Ishikawa (cell line): ENCODE data around the gene MRPS12.

Experiments used
- CEBPB ChIP-seq: IDR thresholded peaks from 2 replicates; pipeline ENCODE4 v1.6.1; 2012
- CREB1 ChIP-seq: IDR thresholded peaks from 2 replicates; pipeline ENCODE4 v1.6.1; 2012; ENCODE audit warnings: low read depth
- EGR1 ChIP-seq: IDR thresholded peaks from 2 replicates; pipeline ENCODE4 v1.6.1; 2012
- EP300 ChIP-seq: IDR thresholded peaks from 2 replicates; pipeline ENCODE4 v1.6.1; 2012; ENCODE audit warnings: borderline replicate concordance
- FOXM1 ChIP-seq: IDR thresholded peaks from 2 replicates; pipeline ENCODE4 v1.6.1; 2012; ENCODE audit warnings: low read depth, borderline replicate concordance
- NFIC ChIP-seq: IDR thresholded peaks from 2 replicates; pipeline ENCODE4 v1.6.1; 2012
- RAD21 ChIP-seq: IDR thresholded peaks from 2 replicates; pipeline ENCODE4 v1.6.1; 2012; ENCODE audit warnings: low read depth
- TAF1 ChIP-seq: IDR thresholded peaks from 2 replicates; pipeline ENCODE4 v1.6.1; 2012; ENCODE audit warnings: low read depth, mild to moderate bottlenecking
- TCF12 ChIP-seq: IDR thresholded peaks from 2 replicates; pipeline ENCODE4 v1.6.1; 2012; ENCODE audit warnings: low read depth
- YY1 ChIP-seq: IDR thresholded peaks from 2 replicates; pipeline ENCODE4 v1.6.1; 2012; ENCODE audit warnings: low read depth
- ZBTB7A ChIP-seq: IDR thresholded peaks from 2 replicates; pipeline ENCODE4 v1.6.1; 2012; ENCODE audit warnings: low read depth
- TF ChIP-seq, protein P1 (sequence below): IDR thresholded peaks from 2 replicates; pipeline ENCODE4 v1.6.1; 2012; ENCODE audit warnings: low read depth, mild to moderate bottlenecking
- TF ChIP-seq, protein P2 (sequence below): IDR thresholded peaks from 2 replicates; pipeline ENCODE4 v1.6.1; 2012
- TF ChIP-seq, protein P3 (sequence below): IDR thresholded peaks from 2 replicates; pipeline ENCODE4 v1.6.1; 2012

DNA sequence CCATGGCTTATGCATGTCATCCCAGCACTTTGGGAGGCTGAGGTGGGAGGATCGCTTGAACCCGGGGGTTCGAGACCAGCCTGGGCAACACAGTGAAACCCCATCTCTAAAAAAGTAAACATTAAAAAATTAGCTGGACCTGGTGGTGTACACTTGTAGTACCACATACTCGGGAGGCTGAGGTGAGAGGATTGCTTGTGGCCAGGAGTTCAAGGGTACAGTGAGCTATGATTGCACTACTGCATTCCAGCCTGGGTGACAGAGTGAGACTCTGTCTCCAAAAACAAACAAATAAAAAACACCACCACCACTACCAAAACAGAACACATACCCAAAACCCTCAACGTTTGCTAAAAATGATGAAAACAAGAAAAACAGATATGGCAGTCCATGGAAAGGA is 28.9 kb downstream of the MRPS12 start:
- no peak for TF ChIP-seq FOXM1
- no peak for TF ChIP-seq EGR1
- no peak for TF ChIP-seq NFIC
- no peak for TF ChIP-seq EP300
- no peak for TF ChIP-seq TCF12
- TF ChIP-seq TAF1, result no peak
- TF ChIP-seq, protein P1, sequence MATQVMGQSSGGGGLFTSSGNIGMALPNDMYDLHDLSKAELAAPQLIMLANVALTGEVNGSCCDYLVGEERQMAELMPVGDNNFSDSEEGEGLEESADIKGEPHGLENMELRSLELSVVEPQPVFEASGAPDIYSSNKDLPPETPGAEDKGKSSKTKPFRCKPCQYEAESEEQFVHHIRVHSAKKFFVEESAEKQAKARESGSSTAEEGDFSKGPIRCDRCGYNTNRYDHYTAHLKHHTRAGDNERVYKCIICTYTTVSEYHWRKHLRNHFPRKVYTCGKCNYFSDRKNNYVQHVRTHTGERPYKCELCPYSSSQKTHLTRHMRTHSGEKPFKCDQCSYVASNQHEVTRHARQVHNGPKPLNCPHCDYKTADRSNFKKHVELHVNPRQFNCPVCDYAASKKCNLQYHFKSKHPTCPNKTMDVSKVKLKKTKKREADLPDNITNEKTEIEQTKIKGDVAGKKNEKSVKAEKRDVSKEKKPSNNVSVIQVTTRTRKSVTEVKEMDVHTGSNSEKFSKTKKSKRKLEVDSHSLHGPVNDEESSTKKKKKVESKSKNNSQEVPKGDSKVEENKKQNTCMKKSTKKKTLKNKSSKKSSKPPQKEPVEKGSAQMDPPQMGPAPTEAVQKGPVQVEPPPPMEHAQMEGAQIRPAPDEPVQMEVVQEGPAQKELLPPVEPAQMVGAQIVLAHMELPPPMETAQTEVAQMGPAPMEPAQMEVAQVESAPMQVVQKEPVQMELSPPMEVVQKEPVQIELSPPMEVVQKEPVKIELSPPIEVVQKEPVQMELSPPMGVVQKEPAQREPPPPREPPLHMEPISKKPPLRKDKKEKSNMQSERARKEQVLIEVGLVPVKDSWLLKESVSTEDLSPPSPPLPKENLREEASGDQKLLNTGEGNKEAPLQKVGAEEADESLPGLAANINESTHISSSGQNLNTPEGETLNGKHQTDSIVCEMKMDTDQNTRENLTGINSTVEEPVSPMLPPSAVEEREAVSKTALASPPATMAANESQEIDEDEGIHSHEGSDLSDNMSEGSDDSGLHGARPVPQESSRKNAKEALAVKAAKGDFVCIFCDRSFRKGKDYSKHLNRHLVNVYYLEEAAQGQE, result no peak
- TF ChIP-seq YY1, result no peak
- TF ChIP-seq RAD21, result no peak
- TF ChIP-seq, protein P2, sequence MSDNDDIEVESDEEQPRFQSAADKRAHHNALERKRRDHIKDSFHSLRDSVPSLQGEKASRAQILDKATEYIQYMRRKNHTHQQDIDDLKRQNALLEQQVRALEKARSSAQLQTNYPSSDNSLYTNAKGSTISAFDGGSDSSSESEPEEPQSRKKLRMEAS, result no peak
- no peak for TF ChIP-seq CEBPB
- TF ChIP-seq, protein P3, sequence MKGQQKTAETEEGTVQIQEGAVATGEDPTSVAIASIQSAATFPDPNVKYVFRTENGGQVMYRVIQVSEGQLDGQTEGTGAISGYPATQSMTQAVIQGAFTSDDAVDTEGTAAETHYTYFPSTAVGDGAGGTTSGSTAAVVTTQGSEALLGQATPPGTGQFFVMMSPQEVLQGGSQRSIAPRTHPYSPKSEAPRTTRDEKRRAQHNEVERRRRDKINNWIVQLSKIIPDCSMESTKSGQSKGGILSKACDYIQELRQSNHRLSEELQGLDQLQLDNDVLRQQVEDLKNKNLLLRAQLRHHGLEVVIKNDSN, result no peak
- TF ChIP-seq CREB1, result no peak
- no peak for TF ChIP-seq ZBTB7A
